A549 (cell line): Measurements from ENCODE around the gene PCNX1.

Experiments used
- MYC ChIP-seq: IDR thresholded peaks from 2 replicates; pipeline ENCODE4 v1.6.1; 2012; ENCODE audit warnings: mild to moderate bottlenecking, inconsistent platforms, low read length, improper control_type of control experiment, borderline replicate concordance
- TF ChIP-seq, protein P1 (sequence below): fragments of >200 bp; sonication (Bioruptor Twin); formaldehyde crosslinking; IDR thresholded peaks from 3 replicates; pipeline ENCODE4 v1.5.1; 2016
- TF ChIP-seq, protein P2 (sequence below): fragments of 200-600 bp; sonication (generic); IDR thresholded peaks from 2 replicates; pipeline ENCODE4 v1.6.1; 2016; ENCODE audit warnings: antibody characterized with exemption, mild to moderate bottlenecking, moderate library complexity

GRCh38 chr14:70982200-70982599, 74.9 kb downstream of the PCNX1 start:
- TF ChIP-seq, protein P1, sequence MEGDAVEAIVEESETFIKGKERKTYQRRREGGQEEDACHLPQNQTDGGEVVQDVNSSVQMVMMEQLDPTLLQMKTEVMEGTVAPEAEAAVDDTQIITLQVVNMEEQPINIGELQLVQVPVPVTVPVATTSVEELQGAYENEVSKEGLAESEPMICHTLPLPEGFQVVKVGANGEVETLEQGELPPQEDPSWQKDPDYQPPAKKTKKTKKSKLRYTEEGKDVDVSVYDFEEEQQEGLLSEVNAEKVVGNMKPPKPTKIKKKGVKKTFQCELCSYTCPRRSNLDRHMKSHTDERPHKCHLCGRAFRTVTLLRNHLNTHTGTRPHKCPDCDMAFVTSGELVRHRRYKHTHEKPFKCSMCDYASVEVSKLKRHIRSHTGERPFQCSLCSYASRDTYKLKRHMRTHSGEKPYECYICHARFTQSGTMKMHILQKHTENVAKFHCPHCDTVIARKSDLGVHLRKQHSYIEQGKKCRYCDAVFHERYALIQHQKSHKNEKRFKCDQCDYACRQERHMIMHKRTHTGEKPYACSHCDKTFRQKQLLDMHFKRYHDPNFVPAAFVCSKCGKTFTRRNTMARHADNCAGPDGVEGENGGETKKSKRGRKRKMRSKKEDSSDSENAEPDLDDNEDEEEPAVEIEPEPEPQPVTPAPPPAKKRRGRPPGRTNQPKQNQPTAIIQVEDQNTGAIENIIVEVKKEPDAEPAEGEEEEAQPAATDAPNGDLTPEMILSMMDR = no peak
- TF ChIP-seq, protein P2, sequence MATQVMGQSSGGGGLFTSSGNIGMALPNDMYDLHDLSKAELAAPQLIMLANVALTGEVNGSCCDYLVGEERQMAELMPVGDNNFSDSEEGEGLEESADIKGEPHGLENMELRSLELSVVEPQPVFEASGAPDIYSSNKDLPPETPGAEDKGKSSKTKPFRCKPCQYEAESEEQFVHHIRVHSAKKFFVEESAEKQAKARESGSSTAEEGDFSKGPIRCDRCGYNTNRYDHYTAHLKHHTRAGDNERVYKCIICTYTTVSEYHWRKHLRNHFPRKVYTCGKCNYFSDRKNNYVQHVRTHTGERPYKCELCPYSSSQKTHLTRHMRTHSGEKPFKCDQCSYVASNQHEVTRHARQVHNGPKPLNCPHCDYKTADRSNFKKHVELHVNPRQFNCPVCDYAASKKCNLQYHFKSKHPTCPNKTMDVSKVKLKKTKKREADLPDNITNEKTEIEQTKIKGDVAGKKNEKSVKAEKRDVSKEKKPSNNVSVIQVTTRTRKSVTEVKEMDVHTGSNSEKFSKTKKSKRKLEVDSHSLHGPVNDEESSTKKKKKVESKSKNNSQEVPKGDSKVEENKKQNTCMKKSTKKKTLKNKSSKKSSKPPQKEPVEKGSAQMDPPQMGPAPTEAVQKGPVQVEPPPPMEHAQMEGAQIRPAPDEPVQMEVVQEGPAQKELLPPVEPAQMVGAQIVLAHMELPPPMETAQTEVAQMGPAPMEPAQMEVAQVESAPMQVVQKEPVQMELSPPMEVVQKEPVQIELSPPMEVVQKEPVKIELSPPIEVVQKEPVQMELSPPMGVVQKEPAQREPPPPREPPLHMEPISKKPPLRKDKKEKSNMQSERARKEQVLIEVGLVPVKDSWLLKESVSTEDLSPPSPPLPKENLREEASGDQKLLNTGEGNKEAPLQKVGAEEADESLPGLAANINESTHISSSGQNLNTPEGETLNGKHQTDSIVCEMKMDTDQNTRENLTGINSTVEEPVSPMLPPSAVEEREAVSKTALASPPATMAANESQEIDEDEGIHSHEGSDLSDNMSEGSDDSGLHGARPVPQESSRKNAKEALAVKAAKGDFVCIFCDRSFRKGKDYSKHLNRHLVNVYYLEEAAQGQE = no peak
- no peak for TF ChIP-seq MYC
